DMS 273 (cell line): Measurements from ENCODE around the gene TMCO1.
"Not testable (repeated sequence)": the region's sequence is repeated elsewhere in the genome, so short reads cannot be mapped to it uniquely, and the experiment has no call there.

Source experiments
- DNase-seq: peaks from one replicate; lab custom pipeline; 2025; ENCODE audit not compliant: unreplicated experiment; lab: John Stamatoyannopoulos, UW

TMCO1 gene

GRCh38 chr1:165747632-165748447 is 20.8 kb downstream of the TMCO1 start:
- DNase-seq = no peak

GRCh38 chr1:165744913-165745312 is 23.8 kb downstream of the TMCO1 start:
- DNase-seq = not testable (repeated sequence)

- no peak for DNase-seq
These were observed 26.5 kb downstream of the TMCO1 start for GRCh38 chr1:165742194-165742593.

GRCh38 chr1:165738794-165739193 is 29.9 kb downstream of the TMCO1 start:
- no peak for DNase-seq

GRCh38 chr1:165737196-165737595 is 31.5 kb downstream of the TMCO1 start:
- DNase-seq = no peak

GRCh38 chr1:165734906-165735305 is 33.8 kb downstream of the TMCO1 start:
- DNase-seq = no peak

GRCh38 chr1:165726841-165727240 is 41.8 kb downstream of the TMCO1 start:
- no peak for DNase-seq

- no peak for DNase-seq
These were observed 42.5 kb downstream of the TMCO1 start for GRCh38 chr1:165726169-165726568.

- peak; percentile 76 for DNase-seq
These were observed 50.7 kb downstream of the TMCO1 start for GRCh38 chr1:165717918-165718515.

GRCh38 chr1:165716265-165717051 is 52.2 kb downstream of the TMCO1 start:
- DNase-seq = not testable (repeated sequence)

GRCh38 chr1:165712764-165713163 is 55.9 kb downstream of the TMCO1 start:
- no peak for DNase-seq

- no peak for DNase-seq
These were observed 60.5 kb downstream of the TMCO1 start for GRCh38 chr1:165707984-165708706.

GRCh38 chr1:165703648-165704047 is 65.0 kb downstream of the TMCO1 start:
- no peak for DNase-seq

GRCh38 chr1:165701922-165702321 is 66.7 kb downstream of the TMCO1 start:
- DNase-seq = not testable (repeated sequence)

- DNase-seq = no peak
These were observed 69.1 kb downstream of the TMCO1 start for GRCh38 chr1:165699577-165699976.

GRCh38 chr1:165698761-165699052 is 70.0 kb downstream of the TMCO1 start:
- DNase-seq = no peak

- DNase-seq = peak; percentile 96
These were observed 70.5 kb downstream of the TMCO1 start, which contains the start of gene ALDH9A1 for GRCh38 chr1:165697881-165698760. Gene ALDH9A1, minus strand, starts transcription at chr1:165698562. Its CDS starts 4 bp downstream, at chr1:165698558.

GRCh38 chr1:165697491-165697880 is 71.2 kb downstream of the TMCO1 start:
- peak; percentile 53 for DNase-seq

GRCh38 chr1:165696625-165697100 is 72.0 kb downstream of the TMCO1 start:
- peak; percentile 20 for DNase-seq

- no peak for DNase-seq
These were observed 73.6 kb downstream of the TMCO1 start for GRCh38 chr1:165695031-165695430.
